Psoas muscle (tissue), 8 donors: ENCODE measurements around the gene NOA1. TPM values are rescaled to one million over a fixed set of nuclear protein-coding genes. Genes with fewer than 3 reads are reported as not detected.
A peak's percentile ranks its signal among the peaks of the same experiment; 100 is the strongest.

Source experiments
- ATAC-seq, 4 donors: fragments of 200-7000 bp; cut with Tn5 transposase; one replicate each; pipeline ENCODE4 v1.9.1; 2020; ENCODE audit warnings: moderate library complexity in 3 of 4, mild to moderate bottlenecking in 2 of 4
- DNase-seq, 2 donors: peaks; one replicate each; pipeline ENCODE4 v3.0.0-alpha.2; 2020
- H3K27ac ChIP-seq: fragments of 200-600 bp; one replicate; pipeline ENCODE4 v1.8.0; 2022
- H3K27me3 ChIP-seq, 3 donors: fragments of 200-600 bp in 1 of 3; one replicate each; pipeline versions ENCODE4 v1.6.1 to v1.8.0; 2013 to 2022; ENCODE audit warnings: low read length in 2 of 3, mild to moderate bottlenecking in 2 of 3, moderate library complexity in 1 of 3; ENCODE audit not compliant: insufficient read depth in 3 of 3
- H3K36me3 ChIP-seq, 2 donors: fragments of 200-600 bp in 1 of 2; one replicate each; pipeline versions ENCODE4 v1.6.1 to v1.8.0; 2013 to 2022; ENCODE audit warnings: low read depth in 1 of 2, mild to moderate bottlenecking in 1 of 2, moderate library complexity in 1 of 2; ENCODE audit not compliant: insufficient read depth in 1 of 2
- H3K4me1 ChIP-seq: fragments of 200-600 bp; one replicate; pipeline ENCODE4 v1.8.0; 2022
- H3K4me3 ChIP-seq: fragments of 200-600 bp; one replicate; pipeline ENCODE4 v1.8.0; 2022; ENCODE audit warnings: mild to moderate bottlenecking
- H3K9me3 ChIP-seq: fragments of 200-600 bp; one replicate; pipeline ENCODE4 v1.8.0; 2022
- CTCF ChIP-seq: fragments of 200-600 bp; IDR thresholded peaks from one replicate; pipeline ENCODE4 v1.8.0; 2022; ENCODE audit warnings: antibody characterized with exemption
- WGBS, 3 donors: extraction: QIAGEN DNeasy Blood & Tissue Kit; methylation state at CpG; one replicate each; pipeline versions ENCODE4 v1.1.6 to v1.1.7; 2013; 5-methylcytosine and 5-hydroxymethylcytosine counted together
- intact Hi-C, 2 donors: fragments of 100-400 bp; cut with DNase I; formaldehyde crosslinking; loops; one replicate each; pipeline versions ENCODE4 v1.11.0 to v1.14.2; 2022
- polyA plus RNA-seq, 3 donors: library from polyadenylated mRNA; stranded (reverse); fragments of 200-250 nt; gene quantifications; one replicate each; pipeline ENCODE4 v1.2.3, GENCODE V29; 2013
- total RNA-seq, 4 donors: library from RNA; stranded (reverse); fragmentation: NEBNext Ultra II Directional in 2 of 4; extraction: Animal tissue kit (Norgen Biotek cat#: 25700) in 2 of 4; gene quantifications; one replicate each; pipeline versions ENCODE4 v1.2.1 to v1.2.4, GENCODE V29; 2021 to 2023
- donor health status: healthy with polysubstance abuse.
- donor health status: DM: no; HTN: no; CAD: no; lungs with moderate emphysema.
- donor health status: Bipolar disorder and iron deficiency.
- donor health status: healthy.
- donor health status: DM: yes; HTN: yes; CAD: no.
- donor health status: DM: no; HTN: no; CAD: no.
- donor health status: DM: no; HTN: no; CAD: no.
- donor health status: DM: yes; HTN: yes; CAD: no.

Gene NOA1
- total and polyA plus RNA-seq, 7 donors = 11.3 to 19.9 (median 15.7) TPM

GRCh38 chr4:56958111-56958517 lies 19.3 kb downstream of the NOA1 start:
- no peak for TF ChIP-seq CTCF
- no peaks in the 10 kb centered on the region for H3K27me3 ChIP-seq
- H3K4me1 ChIP-seq = peaks cover 9% of the 10 kb centered on the region
- H3K27ac ChIP-seq = peak overlapping the region; percentile 63
- 1 to 8% (median 4%) methylated on average over 7 of the region's 7 CpGs for WGBS, 3 donors
- intact Hi-C loops = loop anchor here in 1 of 2 donors (5.0 kb wide), 1 partner anchor 51 kb away; the partner anchor contains the start of gene REST
- ATAC-seq = peak; percentile 98 to 99 (median 98)
- H3K4me3 ChIP-seq = peak overlapping the region; percentile 45
- peak; percentile 91 to 92 for DNase-seq
- H3K36me3 ChIP-seq = peaks cover 6 to 28% of the 10 kb centered on the region in 2 donors
- no peaks in the 10 kb centered on the region for H3K9me3 ChIP-seq

- intact Hi-C loops = no loop called here
- 73 to 85% (median 76%) methylated on average over 9 of the region's 9 CpGs for WGBS, 3 donors
- ATAC-seq (no peak), DNase-seq (no peak)
- H3K9me3 ChIP-seq = no peaks in the 10 kb centered on the region
- no peak for TF ChIP-seq CTCF
- no peaks in the 10 kb centered on the region for H3K36me3 ChIP-seq
- no peak overlapping the region for H3K4me3 ChIP-seq
- H3K27me3 ChIP-seq = no peaks in the 10 kb centered on the region
- peaks cover 8% of the 10 kb centered on the region for H3K4me1 ChIP-seq
- H3K27ac ChIP-seq = no peak overlapping the region
These were observed 23.5 kb downstream of the NOA1 start for GRCh38 chr4:56953680-56954520.

- no peak for DNase-seq
These were observed 36.0 kb downstream of the NOA1 start for GRCh38 chr4:56941403-56941802.

GRCh38 chr4:56940971-56941370 lies 36.4 kb downstream of the NOA1 start:
- no peak for DNase-seq
- Histone ChIP-seq H3K36me3 (peaks cover 0 to 13% of the 10 kb centered on the region in 2 donors), H3K27me3 (no peaks in the 10 kb centered on the region), H3K27ac (no peak overlapping the region), H3K9me3 (no peaks in the 10 kb centered on the region), H3K4me1 (no peaks in the 10 kb centered on the region), H3K4me3 (no peak overlapping the region)
- ATAC-seq = no peak
- intact Hi-C loops = no loop called here
- TF ChIP-seq CTCF = no peak

More at GRCh38 chr4:56941403-56941802, 36.0 kb downstream of the NOA1 start:
- Histone ChIP-seq H3K4me3 (no peak overlapping the region), H3K9me3 (no peaks in the 10 kb centered on the region), H3K27ac (no peak overlapping the region), H3K36me3 (peaks cover 0 to 13% of the 10 kb centered on the region in 2 donors), H3K4me1 (no peaks in the 10 kb centered on the region), H3K27me3 (no peaks in the 10 kb centered on the region)
- 64 to 68% (median 66%) methylated on average over 3 of the region's 3 CpGs for WGBS, 3 donors
- ATAC-seq = no peak
- intact Hi-C loops = no loop called here
- TF ChIP-seq CTCF = no peak
